ENCODE data around the gene PATJ.
A peak's percentile ranks its signal among the peaks of the same experiment; 100 is the strongest.

The PATJ gene

GRCh38 chr1:62045574-62045973, 303.3 kb downstream of the PATJ start:
- DNase-seq (ENCODE audit: low read depth, low spot score) = no peak

GRCh38 chr1:62046927-62047326, 304.6 kb downstream of the PATJ start:
- no peak for DNase-seq (ENCODE audit: low read depth, low spot score)

GRCh38 chr1:62050165-62050564, 307.9 kb downstream of the PATJ start:
- DNase-seq (ENCODE audit: low read depth, low spot score) = no peak

- no peak for DNase-seq (ENCODE audit: low read depth, low spot score)
Observed at GRCh38 chr1:62052946-62053345, 310.7 kb downstream of the PATJ start.

- no peak for DNase-seq (ENCODE audit: low read depth, low spot score)
Observed at GRCh38 chr1:62054188-62054587, 311.9 kb downstream of the PATJ start.

- DNase-seq (ENCODE audit: low read depth, low spot score) = no peak
Observed at GRCh38 chr1:62057230-62057629, 314.9 kb downstream of the PATJ start.

- no peak for DNase-seq (ENCODE audit: low read depth, low spot score)
Observed at GRCh38 chr1:62057641-62058290, 315.5 kb downstream of the PATJ start.

- peak; percentile 23 for DNase-seq (ENCODE audit: low read depth, low spot score)
Observed at GRCh38 chr1:62058956-62059355, 316.7 kb downstream of the PATJ start.

- DNase-seq (ENCODE audit: low read depth, low spot score) = no peak
Observed at GRCh38 chr1:62062087-62062486, 319.8 kb downstream of the PATJ start.

- DNase-seq (ENCODE audit: low read depth, low spot score) = no peak
Observed at GRCh38 chr1:62064829-62065407, 322.6 kb downstream of the PATJ start.

GRCh38 chr1:62066713-62067112, 324.4 kb downstream of the PATJ start:
- DNase-seq (ENCODE audit: low read depth, low spot score) = no peak

- DNase-seq (ENCODE audit: low read depth, low spot score) = no peak
Observed at GRCh38 chr1:62068416-62068843, 326.1 kb downstream of the PATJ start.

- DNase-seq (ENCODE audit: low read depth, low spot score) = no peak
Observed at GRCh38 chr1:62068978-62069377, 326.7 kb downstream of the PATJ start.

GRCh38 chr1:62070384-62071011, 328.2 kb downstream of the PATJ start:
- DNase-seq (ENCODE audit: low read depth, low spot score) = no peak

GRCh38 chr1:62071695-62072094, 329.4 kb downstream of the PATJ start:
- DNase-seq (ENCODE audit: low read depth, low spot score) = no peak

- DNase-seq (ENCODE audit: low read depth, low spot score) = no peak
Observed at GRCh38 chr1:62076286-62076685, 334.0 kb downstream of the PATJ start.

GRCh38 chr1:62077821-62078220, 335.5 kb downstream of the PATJ start:
- no peak for DNase-seq (ENCODE audit: low read depth, low spot score)

- peak; percentile 52 for DNase-seq (ENCODE audit: low read depth, low spot score)
Observed at GRCh38 chr1:62082456-62083363, 340.4 kb downstream of the PATJ start.

- no peak for DNase-seq (ENCODE audit: low read depth, low spot score)
Observed at GRCh38 chr1:62084310-62084890, 342.1 kb downstream of the PATJ start.

GRCh38 chr1:62088439-62088838, 346.2 kb downstream of the PATJ start:
- DNase-seq (ENCODE audit: low read depth, low spot score) = no peak

- no peak for DNase-seq (ENCODE audit: low read depth, low spot score)
Observed at GRCh38 chr1:62089570-62089969, 347.3 kb downstream of the PATJ start.

GRCh38 chr1:62090016-62090415, 347.7 kb downstream of the PATJ start:
- DNase-seq (ENCODE audit: low read depth, low spot score) = peak; percentile 18
